Cardiac muscle cell (in vitro differentiated cells and primary cell): Measurements from ENCODE around the gene STPG4. TPM values are rescaled to one million over a fixed set of nuclear protein-coding genes. Genes with fewer than 3 reads are reported as not detected.

Source experiments
- DNase-seq, 2 donors: peaks; one replicate each; pipeline versions ENCODE4 v3.0.0 to v3.0.0-alpha.2; 2010 to 2017; ENCODE audit warnings: low read depth in 1 of 2, low spot score in 1 of 2
- H3K27ac ChIP-seq: fragments of 200-600 bp; sonication (generic); 2 replicates; pipeline ENCODE4 v1.5.1; 2016
- H3K27me3 ChIP-seq: fragments of 200-600 bp; sonication (generic); 2 replicates; pipeline ENCODE4 v1.6.0; 2016; ENCODE audit warnings: control low read depth
- H3K36me3 ChIP-seq: fragments of 200-600 bp; sonication (generic); 2 replicates; pipeline ENCODE4 v1.5.1; 2016; ENCODE audit warnings: control low read depth
- H3K4me1 ChIP-seq: fragments of 200-600 bp; sonication (generic); 2 replicates; pipeline ENCODE4 v1.8.1; 2017; ENCODE audit warnings: low read depth, mild to moderate bottlenecking, mixed run types
- H3K4me3 ChIP-seq: fragments of 200-600 bp; sonication (generic); 2 replicates; pipeline ENCODE4 v1.5.1; 2016; ENCODE audit warnings: mild to moderate bottlenecking
- H3K9me3 ChIP-seq: fragments of 200-600 bp; sonication (generic); 2 replicates; pipeline ENCODE4 v1.5.1; 2017; ENCODE audit warnings: low read depth, mild to moderate bottlenecking, control low read depth
- polyA plus RNA-seq: library from polyadenylated mRNA; unstranded; fragments of >200 nt; fragmentation: Nextera tagmentation; extraction: Ambion mirVana; gene quantifications from 2 replicates; pipeline ENCODE4 v1.2.1, GENCODE V29; 2016
- total RNA-seq: library from RNA; depleted of rRNA; stranded (reverse); fragments of >200 nt; gene quantifications from 2 replicates; pipeline ENCODE4 v1.2.3, GENCODE V29; 2016
- TF ChIP-seq, protein P1 (sequence below): IDR thresholded peaks from 2 replicates; pipeline ENCODE4 v1.5.1; 2012; ENCODE audit warnings: low read depth, mild to moderate bottlenecking, low read length

The STPG4 gene
- total and polyA plus RNA-seq, 2 experiments from 2014 or later, result not detected

- H3K36me3 ChIP-seq, result no peaks in the 10 kb centered on the region
- no peak for DNase-seq
- no peaks in the 10 kb centered on the region for H3K9me3 ChIP-seq
- H3K4me3 ChIP-seq, result no peak overlapping the region
- H3K27ac ChIP-seq, result no peak overlapping the region
- H3K27me3 ChIP-seq, result no peaks in the 10 kb centered on the region
- TF ChIP-seq, protein P1, sequence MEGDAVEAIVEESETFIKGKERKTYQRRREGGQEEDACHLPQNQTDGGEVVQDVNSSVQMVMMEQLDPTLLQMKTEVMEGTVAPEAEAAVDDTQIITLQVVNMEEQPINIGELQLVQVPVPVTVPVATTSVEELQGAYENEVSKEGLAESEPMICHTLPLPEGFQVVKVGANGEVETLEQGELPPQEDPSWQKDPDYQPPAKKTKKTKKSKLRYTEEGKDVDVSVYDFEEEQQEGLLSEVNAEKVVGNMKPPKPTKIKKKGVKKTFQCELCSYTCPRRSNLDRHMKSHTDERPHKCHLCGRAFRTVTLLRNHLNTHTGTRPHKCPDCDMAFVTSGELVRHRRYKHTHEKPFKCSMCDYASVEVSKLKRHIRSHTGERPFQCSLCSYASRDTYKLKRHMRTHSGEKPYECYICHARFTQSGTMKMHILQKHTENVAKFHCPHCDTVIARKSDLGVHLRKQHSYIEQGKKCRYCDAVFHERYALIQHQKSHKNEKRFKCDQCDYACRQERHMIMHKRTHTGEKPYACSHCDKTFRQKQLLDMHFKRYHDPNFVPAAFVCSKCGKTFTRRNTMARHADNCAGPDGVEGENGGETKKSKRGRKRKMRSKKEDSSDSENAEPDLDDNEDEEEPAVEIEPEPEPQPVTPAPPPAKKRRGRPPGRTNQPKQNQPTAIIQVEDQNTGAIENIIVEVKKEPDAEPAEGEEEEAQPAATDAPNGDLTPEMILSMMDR, result no peak
- peaks cover 15% of the 10 kb centered on the region for H3K4me1 ChIP-seq
Measured at GRCh38 chr2:47077442-47078117, 77.5 kb downstream of the STPG4 start.

GRCh38 chr2:47076586-47077441, 78.3 kb downstream of the STPG4 start:
- TF ChIP-seq, protein P1, result no peak
- H3K4me3 ChIP-seq, result no peak overlapping the region
- H3K9me3 ChIP-seq, result no peaks in the 10 kb centered on the region
- H3K36me3 ChIP-seq, result no peaks in the 10 kb centered on the region
- H3K4me1 ChIP-seq, result peaks cover 15% of the 10 kb centered on the region
- no peak overlapping the region for H3K27ac ChIP-seq
- no peaks in the 10 kb centered on the region for H3K27me3 ChIP-seq
- peak in 1 of 2 donors; percentile 94 for DNase-seq

DNA sequence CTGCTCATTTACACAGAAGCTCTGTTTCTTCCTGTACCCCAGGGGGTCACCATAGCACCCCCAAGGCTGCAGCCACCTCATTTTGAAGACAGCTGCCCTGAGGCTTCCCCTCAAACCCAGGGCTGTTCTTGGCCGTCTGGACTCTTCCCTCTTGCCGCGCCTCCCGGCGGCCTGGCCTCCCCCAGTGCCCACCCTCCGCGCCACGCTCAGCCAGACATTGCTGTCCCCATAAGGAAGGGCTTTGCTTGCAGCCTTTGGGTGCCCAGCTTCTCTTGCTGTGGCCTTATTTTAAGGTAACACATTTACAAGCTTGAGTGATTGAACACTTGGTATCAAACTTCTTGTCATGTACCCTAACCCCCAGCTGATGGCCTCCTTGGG, 79.0 kb downstream of the STPG4 start:
- Histone ChIP-seq H3K27ac (no peak overlapping the region), H3K4me3 (no peak overlapping the region), H3K4me1 (peaks cover 15% of the 10 kb centered on the region), H3K36me3 (no peaks in the 10 kb centered on the region), H3K9me3 (no peaks in the 10 kb centered on the region), H3K27me3 (no peaks in the 10 kb centered on the region)
- DNase-seq, result no peak
- TF ChIP-seq, protein P1, result no peak

DNA sequence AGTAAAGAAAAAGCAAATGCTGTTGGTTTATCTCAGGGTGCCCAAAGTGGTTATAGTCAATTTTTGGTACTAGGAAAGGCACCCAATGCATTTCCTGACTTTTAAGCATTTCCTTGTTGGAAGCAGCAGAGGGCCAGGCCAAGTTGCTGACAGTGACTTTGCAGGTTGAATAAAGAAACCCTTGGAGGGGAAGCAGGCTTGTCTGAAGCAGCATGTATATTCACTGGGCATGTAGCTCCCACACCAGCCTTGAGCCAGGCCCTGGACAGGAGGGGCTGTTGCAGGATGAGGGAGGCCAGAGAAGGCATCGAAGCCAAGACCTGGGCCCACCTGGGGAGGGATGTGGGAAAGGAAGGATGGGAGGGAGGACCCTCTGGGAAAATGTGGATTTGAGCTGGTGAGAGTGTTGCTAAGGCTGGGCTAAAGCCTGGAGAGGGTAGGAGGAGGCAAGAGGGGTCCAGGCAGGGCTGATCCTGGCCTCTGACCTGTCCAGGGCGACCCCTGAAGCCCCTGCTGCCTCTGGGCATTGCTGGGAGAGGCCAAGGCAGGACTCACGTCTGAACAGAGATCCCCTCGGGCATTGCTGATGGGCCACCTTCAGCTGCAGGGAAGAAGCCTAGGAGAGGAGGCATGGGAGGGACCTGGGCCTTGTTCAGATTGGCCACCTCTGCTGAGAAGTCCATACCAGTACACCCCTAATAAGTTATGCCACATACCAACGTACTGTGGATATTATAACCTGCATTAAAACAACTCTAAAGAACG, 79.6 kb downstream of the STPG4 start:
- H3K27ac ChIP-seq, result no peak overlapping the region
- H3K36me3 ChIP-seq, result no peaks in the 10 kb centered on the region
- H3K4me1 ChIP-seq, result peaks cover 15% of the 10 kb centered on the region
- DNase-seq, result no peak
- H3K27me3 ChIP-seq, result no peaks in the 10 kb centered on the region
- H3K9me3 ChIP-seq, result no peaks in the 10 kb centered on the region
- no peak overlapping the region for H3K4me3 ChIP-seq
- TF ChIP-seq, protein P1, result no peak

GRCh38 chr2:47074691-47075090, 80.4 kb downstream of the STPG4 start:
- H3K36me3 ChIP-seq, result no peaks in the 10 kb centered on the region
- DNase-seq, result no peak
- no peaks in the 10 kb centered on the region for H3K27me3 ChIP-seq
- no peaks in the 10 kb centered on the region for H3K9me3 ChIP-seq
- TF ChIP-seq, protein P1, result no peak
- H3K4me3 ChIP-seq, result no peak overlapping the region
- H3K4me1 ChIP-seq, result peaks cover 22% of the 10 kb centered on the region
- no peak overlapping the region for H3K27ac ChIP-seq
